Measurements from ENCODE around the gene BLOC1S3.

BLOC1S3 gene

GRCh38 chr19:45146741-45147205, 31.8 kb upstream of the BLOC1S3 start:
- no peak for DNase-seq

GRCh38 chr19:45147835-45148676, 30.5 kb upstream of the BLOC1S3 start:
- DNase-seq: no peak

GRCh38 chr19:45149129-45149528, 29.5 kb upstream of the BLOC1S3 start:
- DNase-seq: no peak

- DNase-seq: no peak
These were observed 28.4 kb upstream of the BLOC1S3 start for GRCh38 chr19:45150180-45150579.

- DNase-seq: no peak
These were observed 27.8 kb upstream of the BLOC1S3 start for GRCh38 chr19:45150751-45151281.

- DNase-seq: no peak
These were observed 27.3 kb upstream of the BLOC1S3 start for GRCh38 chr19:45151320-45151719.

- no peak for DNase-seq
These were observed 26.6 kb upstream of the BLOC1S3 start for GRCh38 chr19:45151821-45152503.

GRCh38 chr19:45152504-45153338, 25.9 kb upstream of the BLOC1S3 start:
- peak; percentile 49 for DNase-seq

- DNase-seq: peak; percentile 31
These were observed 25.1 kb upstream of the BLOC1S3 start for GRCh38 chr19:45153339-45154063.

- no peak for DNase-seq
These were observed 24.3 kb upstream of the BLOC1S3 start for GRCh38 chr19:45154064-45154827.

- no peak for DNase-seq
These were observed 22.5 kb upstream of the BLOC1S3 start for GRCh38 chr19:45156011-45156630.

GRCh38 chr19:45156751-45157150, 21.8 kb upstream of the BLOC1S3 start:
- no peak for DNase-seq

- no peak for DNase-seq
These were observed 19.9 kb upstream of the BLOC1S3 start for GRCh38 chr19:45158503-45159209.

- no peak for DNase-seq
These were observed 19.2 kb upstream of the BLOC1S3 start for GRCh38 chr19:45159210-45159970.

- DNase-seq: no peak
These were observed 18.6 kb upstream of the BLOC1S3 start for GRCh38 chr19:45159971-45160324.

GRCh38 chr19:45160870-45161737, 17.5 kb upstream of the BLOC1S3 start, which contains the start of gene NKPD1:
NKPD1 (minus strand) TSS chr19:45160982; CDS start chr19:45160150, 832 bp downstream.
- no peak for DNase-seq

GRCh38 chr19:45161738-45162607, 16.6 kb upstream of the BLOC1S3 start:
- no peak for DNase-seq

Data from NCI-H1105 treated with DMSO at 0.1 percent for 48 hours (cell line).